SH-SY5Y (cell line): ENCODE data around the gene DHRS9.

Experiments used
- GATA2 ChIP-seq: IDR thresholded peaks from 2 replicates; pipeline ENCODE4 v1.6.1; 2011; ENCODE audit warnings: mild to moderate bottlenecking, low read depth, low read length
- GATA3 ChIP-seq: IDR thresholded peaks from 2 replicates; pipeline ENCODE4 v1.6.1; 2011; ENCODE audit warnings: low read depth, mild to moderate bottlenecking, low read length, moderate library complexity

DNA sequence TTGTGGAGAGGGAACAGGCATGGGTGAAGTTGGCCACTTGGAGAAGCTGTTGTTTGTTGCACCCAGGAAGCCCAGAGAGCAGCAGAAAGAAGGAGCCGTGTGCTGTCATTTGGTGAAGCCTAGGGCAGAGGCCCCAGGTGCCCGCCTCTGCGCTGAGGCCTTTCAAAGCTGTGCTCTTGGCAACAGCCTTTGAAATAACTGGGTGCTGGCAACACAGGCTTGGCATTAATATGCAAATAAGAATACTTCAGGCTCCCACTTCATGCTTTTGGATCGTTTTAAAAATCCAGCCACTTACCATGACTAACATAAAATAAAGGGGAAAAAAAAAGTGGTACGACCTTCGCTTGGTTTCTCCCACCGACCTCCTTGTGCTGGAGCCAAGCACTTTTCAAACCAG lies 41.1 kb downstream of the DHRS9 start:
- TF ChIP-seq GATA3 (no peak), GATA2 (no peak)
